A549 (cell line): Measurements from ENCODE around the gene VBP1. TPM values are rescaled to one million over a fixed set of nuclear protein-coding genes. Genes with fewer than 3 reads are reported as not detected.
"Not testable (repeated sequence)": the region's sequence is repeated elsewhere in the genome, so short reads cannot be mapped to it uniquely, and the experiment has no call there.

Experiments used
- ATAC-seq, 2 experiments: fragments of 200-7000 bp in 1 of 2; fragments of >200 bp in 1 of 2; cut with Nextera tagmentation in 1 of 2; cut with Tn5 transposase in 1 of 2; 3 replicates each; pipeline versions ENCODE4 v1.8.0 to v1.9.1; 2018 to 2020; ENCODE audit warnings: mild to moderate bottlenecking in 1 of 2, moderate library complexity in 1 of 2
- CTCF ChIA-PET: fragments of 300-600 bp; sonication (Branson Sonifier 250); formaldehyde crosslinking; extraction: SDS; loops from one replicate; lab custom pipeline; 2021; ENCODE audit warnings: antibody characterized with exemption, inconsistent platforms; lab: Yijun Ruan, JAX
- POLR2A ChIA-PET: fragments of 350-600 bp; formaldehyde crosslinking; extraction: SDS; loops from one replicate; lab custom pipeline; 2021; ENCODE audit warnings: antibody characterized with exemption, inconsistent platforms; lab: Yijun Ruan, JAX
- DNase-seq, 2 experiments: peaks; one replicate each; pipeline versions ENCODE4 v3.0.0 to v3.0.0-alpha.2; 2011 to 2016; ENCODE audit warnings: low read depth in 1 of 2, low spot score in 1 of 2
- FAIRE-seq: peaks from 2 replicates; lab custom pipeline; 2011; peaks lifted over from hg19 to GRCh38; lab: Jason Lieb, UNC
- H3K27ac ChIP-seq, 2 experiments: fragments of >200 bp; sonication (Bioruptor Twin); formaldehyde crosslinking; 3 replicates each; pipeline ENCODE4 v1.5.1; 2016 to 2017
- H3K4me1 ChIP-seq: fragments of >200 bp; sonication (Bioruptor Twin); formaldehyde crosslinking; 3 replicates; pipeline ENCODE4 v1.6.1; 2016
- H3K4me2 ChIP-seq: fragments of >200 bp; sonication (Bioruptor Twin); formaldehyde crosslinking; 3 replicates; pipeline ENCODE4 v1.6.1; 2016
- H3K4me3 ChIP-seq: fragments of >200 bp; sonication (Bioruptor Twin); formaldehyde crosslinking; 3 replicates; pipeline ENCODE4 v1.5.1; 2016
- H3K9me3 ChIP-seq: fragments of >200 bp; sonication (Bioruptor Twin); formaldehyde crosslinking; 3 replicates; pipeline ENCODE4 v1.6.1; 2016
- CEBPB ChIP-seq, 2 experiments: fragments of >200 bp in 1 of 2; sonication (Bioruptor Twin) in 1 of 2; formaldehyde crosslinking in 1 of 2; IDR thresholded peaks; 2 replicates each; pipeline ENCODE4 v1.6.1; 2012 to 2016
- EHMT2 ChIP-seq: fragments of 200-600 bp; sonication (generic); IDR thresholded peaks from 2 replicates; pipeline ENCODE4 v1.6.1; 2016; ENCODE audit warnings: antibody characterized with exemption, low read depth, mild to moderate bottlenecking, moderate library complexity
- ESRRA ChIP-seq: fragments of 150-350 bp; IDR thresholded peaks from 2 replicates; pipeline ENCODE4 v1.6.1; 2014; ENCODE audit warnings: mild to moderate bottlenecking, low read length, borderline replicate concordance
- GATA3 ChIP-seq: IDR thresholded peaks from 2 replicates; pipeline ENCODE4 v1.6.1; 2012; ENCODE audit warnings: borderline replicate concordance
- HDAC2 ChIP-seq: fragments of 200-600 bp; sonication (generic); IDR thresholded peaks from 2 replicates; pipeline ENCODE4 v1.6.1; 2016
- HOXB13 ChIP-seq: fragments of 250-450 bp; sonication (Bioruptor Pico); IDR thresholded peaks from 2 replicates; pipeline ENCODE4 v1.5.0; 2020; ENCODE audit warnings: low read depth, mild to moderate bottlenecking, moderate library complexity
- HOXB5 ChIP-seq: fragments of 250-450 bp; sonication (Bioruptor Pico); IDR thresholded peaks from 2 replicates; pipeline ENCODE4 v1.5.0; 2020; ENCODE audit warnings: mild to moderate bottlenecking, moderate library complexity
- JUN ChIP-seq, 2 experiments: fragments of >200 bp; sonication (Bioruptor Twin); formaldehyde crosslinking; IDR thresholded peaks; 2 replicates in 1 of 2; 3 replicates in 1 of 2; pipeline ENCODE4 v1.6.1; 2016 to 2017
- KDM1A ChIP-seq: fragments of 200-600 bp; sonication (generic); IDR thresholded peaks from 2 replicates; pipeline ENCODE4 v1.6.1; 2016; ENCODE audit warnings: low read depth, mild to moderate bottlenecking
- KDM5A ChIP-seq: fragments of 200-600 bp; sonication (generic); IDR thresholded peaks from 2 replicates; pipeline ENCODE4 v1.6.1; 2016; ENCODE audit warnings: antibody characterized with exemption, mild to moderate bottlenecking
- NR3C1 ChIP-seq: fragments of >200 bp; sonication (Bioruptor Twin); formaldehyde crosslinking; IDR thresholded peaks from 3 replicates; pipeline ENCODE4 v1.6.1; 2017
- PBX3 ChIP-seq: IDR thresholded peaks from 2 replicates; pipeline ENCODE4 v1.6.1; 2012
- PHF8 ChIP-seq: fragments of 200-600 bp; sonication (generic); IDR thresholded peaks from 2 replicates; pipeline ENCODE4 v1.6.1; 2016; ENCODE audit warnings: low read depth, mild to moderate bottlenecking, antibody characterized with exemption, moderate library complexity, borderline replicate concordance
- RAD21 ChIP-seq, 2 experiments: fragments of >200 bp in 1 of 2; sonication (Bioruptor Twin) in 1 of 2; formaldehyde crosslinking in 1 of 2; IDR thresholded peaks in 1 of 2; conservative IDR thresholded peaks in 1 of 2; 2 replicates in 1 of 2; 3 replicates in 1 of 2; pipeline ENCODE4 v1.6.1; 2012 to 2018; ENCODE audit warnings: inconsistent platforms in 1 of 2
- RARB ChIP-seq: fragments of 250-450 bp; sonication (Bioruptor Pico); IDR thresholded peaks from 2 replicates; pipeline ENCODE4 v1.8.0; 2021; ENCODE audit warnings: mild to moderate bottlenecking, moderate library complexity
- RFX5 ChIP-seq: fragments of 450-650 bp; IDR thresholded peaks from 2 replicates; pipeline ENCODE4 v1.7.1; 2014; ENCODE audit warnings: antibody characterized with exemption, mild to moderate bottlenecking, moderate library complexity
- SREBF2 ChIP-seq: fragments of 450-650 bp; IDR thresholded peaks from 2 replicates; pipeline ENCODE4 v1.6.1; 2014; ENCODE audit warnings: mild to moderate bottlenecking, moderate library complexity
- TFCP2L1 ChIP-seq: fragments of 250-450 bp; sonication (Bioruptor Pico); IDR thresholded peaks from 2 replicates; pipeline ENCODE4 v1.5.0; 2021; ENCODE audit warnings: mild to moderate bottlenecking
- ZC3H11A ChIP-seq: fragments of 450-650 bp; IDR thresholded peaks from 2 replicates; pipeline ENCODE4 v1.6.1; 2014; ENCODE audit warnings: antibody characterized with exemption, mild to moderate bottlenecking
- ZNF302 ChIP-seq: fragments of 250-450 bp; sonication (Bioruptor Pico); IDR thresholded peaks from 2 replicates; pipeline ENCODE4 v1.9.0; 2021; ENCODE audit warnings: inconsistent platforms, mild to moderate bottlenecking, moderate library complexity
- WGBS: methylation state at CpG from one replicate; pipeline ENCODE4 v1.1.6; 2017; ENCODE audit errors: missing lambda C conversion rate; 5-methylcytosine and 5-hydroxymethylcytosine counted together
- polyA plus RNA-seq, 4 experiments: library from polyadenylated mRNA; depleted of rRNA in 3 of 4; stranded (reverse); fragments of >200 nt; fragmentation: RNase III in 1 of 4; extraction: RNeasy Plus Mini Kit Qiagen cat#74134 plus additional on column Dnase treatment in 1 of 4; gene quantifications; 2 replicates in 3 of 4; 3 replicates in 1 of 4; pipeline ENCODE4 v1.2.3, GENCODE V29; 2011 to 2017
- TF ChIP-seq, protein P1 (sequence below): fragments of 150-350 bp; IDR thresholded peaks from 2 replicates; pipeline ENCODE4 v1.6.1; 2014; ENCODE audit warnings: low read depth, mild to moderate bottlenecking, low read length
- TF ChIP-seq, protein P2 (sequence below): IDR thresholded peaks from 2 replicates; pipeline ENCODE4 v1.6.1; 2012

Gene VBP1
- polyA plus RNA-seq, 2 of the 4 experiments (the other 2 are of a cell fraction) = 74.3 to 105 TPM

DNA sequence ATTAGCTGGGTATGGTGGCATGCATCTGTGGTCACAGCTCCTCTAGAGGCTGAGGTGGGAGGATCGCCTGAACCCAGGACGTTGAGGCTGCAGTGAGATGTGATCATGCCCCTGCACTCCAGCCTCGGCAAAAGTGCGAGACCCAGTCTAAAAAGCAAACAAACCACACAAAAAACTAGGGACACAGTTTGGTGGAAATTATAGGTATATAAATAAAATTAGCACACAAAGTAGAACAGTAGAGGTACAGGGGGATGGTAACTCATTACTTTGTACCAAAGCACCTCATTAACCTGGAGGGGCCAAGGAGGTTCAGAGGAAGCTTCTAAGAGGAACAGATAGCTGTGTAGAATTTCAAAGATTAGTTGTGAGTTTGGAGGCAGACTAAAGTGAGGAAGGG, 5.1 kb downstream of the VBP1 start:
- ChIA-PET POLR2A (no interaction called here), CTCF (interaction anchor here (1.3 kb wide), 1 partner anchor 304 kb away, joined by 4 read pairs; no protein-coding TSS in a partner anchor)
- H3K27ac ChIP-seq = no peak overlapping the region
- FAIRE-seq (no peak), DNase-seq (no peak), ATAC-seq (no peak)
- no peaks in the 10 kb centered on the region for H3K9me3 ChIP-seq
- no peak overlapping the region for H3K4me2 ChIP-seq
- TF ChIP-seq ZC3H11A (no peak), SREBF2 (no peak), HOXB13 (CRISPR knock-in tag) (no peak), CEBPB (IDR thresholded peaks at IDR 0.05) (no peak), HOXB5 (CRISPR knock-in tag) (no peak), PBX3 (no peak), KDM5A (no peak), KDM1A (no peak), NR3C1 (no peak), RFX5 (no peak), EHMT2 (no peak), RARB (no peak)
- TF ChIP-seq, protein P1, sequence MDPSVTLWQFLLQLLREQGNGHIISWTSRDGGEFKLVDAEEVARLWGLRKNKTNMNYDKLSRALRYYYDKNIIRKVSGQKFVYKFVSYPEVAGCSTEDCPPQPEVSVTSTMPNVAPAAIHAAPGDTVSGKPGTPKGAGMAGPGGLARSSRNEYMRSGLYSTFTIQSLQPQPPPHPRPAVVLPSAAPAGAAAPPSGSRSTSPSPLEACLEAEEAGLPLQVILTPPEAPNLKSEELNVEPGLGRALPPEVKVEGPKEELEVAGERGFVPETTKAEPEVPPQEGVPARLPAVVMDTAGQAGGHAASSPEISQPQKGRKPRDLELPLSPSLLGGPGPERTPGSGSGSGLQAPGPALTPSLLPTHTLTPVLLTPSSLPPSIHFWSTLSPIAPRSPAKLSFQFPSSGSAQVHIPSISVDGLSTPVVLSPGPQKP = no peak
- 97% methylated on average over 4 of the region's 4 CpGs for WGBS
- H3K4me1 ChIP-seq = peaks cover 8% of the 10 kb centered on the region
- H3K4me3 ChIP-seq = no peak overlapping the region

GRCh38 chrX:155223746-155224145, 7.5 kb downstream of the VBP1 start:
- POLR2A ChIA-PET, FAIRE-seq: not testable (repeated sequence)
- 91% methylated on average over 8 of the region's 30 CpGs for WGBS

DNA sequence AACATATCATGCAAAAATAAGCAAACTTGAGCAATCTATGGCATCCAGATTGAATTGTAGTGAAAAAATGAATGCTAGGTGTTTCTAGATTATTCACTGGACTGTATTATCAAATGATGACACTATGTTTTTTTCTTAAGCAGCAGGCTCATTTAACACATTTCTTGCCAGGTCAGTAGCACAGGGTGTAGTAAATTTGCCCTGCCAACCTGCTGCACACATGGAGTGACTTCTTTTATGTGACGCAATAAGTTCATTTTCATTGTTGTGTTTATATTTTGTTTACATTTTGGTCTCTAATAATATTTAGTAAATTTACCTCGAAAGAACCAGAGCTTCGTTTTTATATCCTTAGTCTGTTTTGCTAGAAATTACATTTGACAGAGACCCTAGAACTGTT, 9.5 kb downstream of the VBP1 start:
- WGBS = 82% methylated on average over 3 of the region's 3 CpGs
- no peaks in the 10 kb centered on the region for H3K9me3 ChIP-seq
- no peak overlapping the region for H3K4me3 ChIP-seq
- ATAC-seq (no peak), FAIRE-seq (no peak), DNase-seq (no peak)
- POLR2A ChIA-PET = interaction anchor here (2.9 kb wide), 1 partner anchor 10 kb away, joined by 10 read pairs; the partner anchor contains the start of gene VBP1
- 0 out of 4 replicates have a peak, but pooled peaks of 1 of the 2 experiments have one; percentile 4 for TF ChIP-seq CEBPB (IDR thresholded peaks at IDR 0.05)
- TF ChIP-seq PBX3 = no peak
- no peak overlapping the region for H3K4me2 ChIP-seq
- no peaks in the 10 kb centered on the region for H3K4me1 ChIP-seq
- H3K27ac ChIP-seq = no peak overlapping the region
- CTCF ChIA-PET = interaction anchor here (1.3 to 1.4 kb wide), 2 partner anchors 9 to 16 kb away, joined by 3 to 6 read pairs; partner anchors contain the start of gene VBP1

More at GRCh38 chrX:155223746-155224145, 7.5 kb downstream of the VBP1 start:
- H3K27ac ChIP-seq, H3K4me2 ChIP-seq, H3K4me3 ChIP-seq, CTCF ChIA-PET, H3K4me1 ChIP-seq, ATAC-seq, H3K9me3 ChIP-seq, DNase-seq: not testable (repeated sequence)

DNA sequence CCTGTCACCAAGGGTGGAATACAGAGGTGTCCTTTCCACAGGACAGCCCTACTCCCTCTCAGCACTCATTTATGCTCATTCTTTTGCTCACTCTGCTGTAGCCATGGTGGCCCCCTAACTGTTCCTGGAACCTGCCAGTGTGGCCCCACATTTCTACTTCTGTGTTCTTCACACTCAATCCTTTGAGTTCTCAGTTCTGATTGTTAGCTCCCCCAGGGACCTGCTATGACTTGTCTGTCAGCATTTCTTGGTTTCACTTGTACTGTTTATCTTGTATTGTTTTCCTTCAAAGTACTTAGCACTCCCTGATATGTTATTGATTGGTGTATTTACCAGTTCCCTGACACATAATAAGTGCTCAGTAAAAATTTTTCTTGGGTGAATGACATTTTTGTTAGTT, 14.9 kb downstream of the VBP1 start:
- POLR2A ChIA-PET = no interaction called here
- TF ChIP-seq GATA3 = no peak
- TF ChIP-seq ZNF302 (CRISPR knock-in tag) = no peak
- no peak for TF ChIP-seq PHF8
- TF ChIP-seq KDM5A = no peak
- TF ChIP-seq ESRRA = no peak
- TF ChIP-seq TFCP2L1 = no peak
- TF ChIP-seq, protein P2, sequence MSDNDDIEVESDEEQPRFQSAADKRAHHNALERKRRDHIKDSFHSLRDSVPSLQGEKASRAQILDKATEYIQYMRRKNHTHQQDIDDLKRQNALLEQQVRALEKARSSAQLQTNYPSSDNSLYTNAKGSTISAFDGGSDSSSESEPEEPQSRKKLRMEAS = no peak
- TF ChIP-seq HDAC2 = no peak
- TF ChIP-seq RAD21 (conservative IDR thresholded peaks at IDR 0.05 in 1 of 2, IDR thresholded peaks at IDR 0.05 in 1 of 2) = no peak
- no peak for TF ChIP-seq JUN (IDR thresholded peaks at IDR 0.05)
- Histone ChIP-seq H3K4me3 (no peak overlapping the region), H3K4me1 (peaks cover 14% of the 10 kb centered on the region; the same call in 2 of the 3 replicates), H3K9me3 (no peaks in the 10 kb centered on the region), H3K4me2 (no peak overlapping the region), H3K27ac (no peak overlapping the region)
- DNase-seq (no peak), ATAC-seq (no peak), FAIRE-seq (no peak)
- CTCF ChIA-PET = no interaction called here
